CD14-positive monocyte (primary cell): ENCODE results near the gene EXOC4. TPM values are rescaled to one million over a fixed set of nuclear protein-coding genes. Genes with fewer than 3 reads are reported as not detected.

ENCODE experiments used
- DNase-seq, 3 donors: peaks; one replicate each; pipeline ENCODE4 v3.0.0-alpha.2; 2011 to 2022
- H2AFZ ChIP-seq: 2 replicates; pipeline ENCODE4 v1.6.0; 2012; ENCODE audit warnings: mild to moderate bottlenecking, low read depth, low read length, inconsistent platforms; ENCODE audit not compliant: insufficient read depth, poor library complexity, severe bottlenecking
- H3K27ac ChIP-seq, 2 donors: 1 replicate in 1 of 2; 2 replicates in 1 of 2; pipeline ENCODE4 v1.5.1; 2012 to 2013; ENCODE audit warnings: low read length in 2 of 2, control low read depth in 1 of 2, inconsistent platforms in 1 of 2, low read depth in 1 of 2, mild to moderate bottlenecking in 1 of 2
- H3K27me3 ChIP-seq, 2 donors: one replicate each; pipeline versions ENCODE4 v1.6.0 to v1.6.1; 2011 to 2013; ENCODE audit warnings: low read length in 2 of 2; ENCODE audit not compliant: control insufficient read depth in 2 of 2, insufficient read depth in 2 of 2
- H3K36me3 ChIP-seq, 2 donors: replicated peaks in 1 of 2; 1 replicate in 1 of 2; 2 replicates in 1 of 2; pipeline versions ENCODE4 v1.5.1 to v1.6.1; 2012 to 2013; ENCODE audit warnings: low read length in 2 of 2, control low read depth in 1 of 2, inconsistent platforms in 1 of 2, mild to moderate bottlenecking in 1 of 2; ENCODE audit not compliant: insufficient read depth in 2 of 2, control insufficient read depth in 1 of 2
- H3K4me1 ChIP-seq, 2 donors: 1 replicate in 1 of 2; 2 replicates in 1 of 2; pipeline versions ENCODE4 v1.5.1 to v1.6.1; 2012 to 2013; ENCODE audit warnings: low read length in 2 of 2, control low read depth in 1 of 2, inconsistent platforms in 1 of 2, mild to moderate bottlenecking in 1 of 2, moderate library complexity in 1 of 2; ENCODE audit not compliant: insufficient read depth in 2 of 2, control insufficient read depth in 1 of 2
- H3K4me2 ChIP-seq: replicated peaks from 2 replicates; pipeline ENCODE3; 2012; ENCODE audit warnings: low read length, moderate library complexity, mild to moderate bottlenecking; ENCODE audit not compliant: poor library complexity, severe bottlenecking; ENCODE audit errors: extremely low read depth
- H3K4me3 ChIP-seq, 3 experiments: fragments of 200-600 bp in 1 of 3; sonication (generic) in 1 of 3; replicated peaks in 1 of 3; 1 replicate in 2 of 3; 2 replicates in 1 of 3; pipeline ENCODE4 v1.5.1; 2011 to 2013; ENCODE audit warnings: low read length in 3 of 3, mild to moderate bottlenecking in 3 of 3, control low read depth in 2 of 3, low read depth in 2 of 3, inconsistent platforms in 1 of 3, moderate library complexity in 1 of 3
- H3K79me2 ChIP-seq: 2 replicates; pipeline ENCODE4 v1.6.0; 2012; ENCODE audit warnings: mild to moderate bottlenecking, control low read depth, inconsistent platforms, low read length, moderate library complexity; ENCODE audit not compliant: insufficient read depth
- H3K9ac ChIP-seq: 2 replicates; pipeline ENCODE4 v1.6.0; 2017; ENCODE audit warnings: low read length, mild to moderate bottlenecking; ENCODE audit not compliant: insufficient read depth, poor library complexity, severe bottlenecking
- H3K9me3 ChIP-seq, 2 donors: replicated peaks in 1 of 2; 1 replicate in 1 of 2; 2 replicates in 1 of 2; pipeline versions ENCODE4 v1.5.1 to v1.6.1; 2012 to 2013; ENCODE audit warnings: low read length in 2 of 2, control low read depth in 1 of 2; ENCODE audit not compliant: control insufficient read depth in 1 of 2, insufficient read depth in 1 of 2
- H4K20me1 ChIP-seq: 2 replicates; pipeline ENCODE4 v1.6.0; 2012; ENCODE audit warnings: mild to moderate bottlenecking, low read length, control low read depth, moderate library complexity; ENCODE audit not compliant: insufficient read depth
- H3K27ac Mint-ChIP-seq, 7 donors: one replicate each; pipeline ENCODE4 v1.8.0; 2020; ENCODE audit warnings: mild to moderate bottlenecking in 7 of 7, mixed read lengths in 7 of 7, moderate library complexity in 6 of 7, inconsistent platforms in 2 of 7
- H3K27me3 Mint-ChIP-seq, 3 donors: one replicate each; pipeline ENCODE4 v1.8.0; 2021 to 2022; ENCODE audit warnings: low read depth in 3 of 3, mild to moderate bottlenecking in 3 of 3, mixed read lengths in 3 of 3, moderate library complexity in 3 of 3, inconsistent platforms in 1 of 3
- H3K36me3 Mint-ChIP-seq, 2 donors: one replicate each; pipeline ENCODE4 v1.8.0; 2020; ENCODE audit warnings: mixed read lengths in 2 of 2, inconsistent platforms in 1 of 2, mild to moderate bottlenecking in 1 of 2
- H3K4me1 Mint-ChIP-seq: one replicate; pipeline ENCODE4 v1.8.0; 2020; ENCODE audit warnings: mild to moderate bottlenecking, mixed read lengths
- H3K4me3 Mint-ChIP-seq, 2 donors: one replicate each; pipeline ENCODE4 v1.8.0; 2020; ENCODE audit warnings: mild to moderate bottlenecking in 2 of 2, mixed read lengths in 2 of 2, moderate library complexity in 1 of 2
- H3K9me3 Mint-ChIP-seq, 7 donors: one replicate each; pipeline ENCODE4 v1.8.0; 2020 to 2022; ENCODE audit warnings: mixed read lengths in 7 of 7, mild to moderate bottlenecking in 6 of 7, moderate library complexity in 6 of 7, inconsistent platforms in 2 of 7
- CTCF ChIP-seq: fragments of 200-600 bp; IDR thresholded peaks from one replicate; pipeline ENCODE4 v1.8.0; 2022; ENCODE audit warnings: antibody characterized with exemption, mild to moderate bottlenecking
- WGBS: methylation state at CpG from one replicate; pipeline ENCODE4 v1.1.5; 2013; ENCODE audit warnings: missing lambda C conversion rate; ENCODE audit not compliant: insufficient coverage; 5-methylcytosine and 5-hydroxymethylcytosine counted together
- intact Hi-C, 2 donors: fragments of 100-400 bp; cut with micrococcal nuclease; formaldehyde crosslinking; loops; one replicate each; pipeline versions ENCODE4 v1.15.0 to v1.15.1; 2023
- polyA plus RNA-seq, 3 donors: library from polyadenylated mRNA; depleted of rRNA in 1 of 3; unstranded in 2 of 3; stranded (reverse) in 1 of 3; fragments of 300-500 nt in 2 of 3; fragments of >200 nt in 1 of 3; fragmentation: Illumina TruSeq in 2 of 3; gene quantifications; 1 replicate in 2 of 3; 2 replicates in 1 of 3; pipeline ENCODE4 v1.2.3, GENCODE V29; 2012 to 2021

Gene EXOC4
- polyA plus RNA-seq, 3 donors: 20.6 to 22.3 (median 22.3) TPM

- TF ChIP-seq CTCF: no peak
- Histone ChIP-seq H3K9me3 (no peaks in the 10 kb centered on the region), H3K27me3 (no peaks in the 10 kb centered on the region), H2AFZ (no peak overlapping the region), H3K79me2 (no peaks in the 10 kb centered on the region), H3K9ac (no peak overlapping the region), H3K4me1 (no peaks in the 10 kb centered on the region), H4K20me1 (no peaks in the 10 kb centered on the region), H3K4me3 (no peak overlapping the region), H3K36me3 (no peaks in the 10 kb centered on the region), H3K27ac (no peak overlapping the region), H3K4me2 (no peak overlapping the region)
- Mint-ChIP-seq H3K9me3 (peaks cover 0 to 5% (median 2%) of the 10 kb centered on the region in 7 donors), H3K4me1 (no peaks in the 10 kb centered on the region), H3K27me3 (peaks cover 0 to 1% (median 0%) of the 10 kb centered on the region in 3 donors), H3K27ac (no peak overlapping the region), H3K36me3 (peaks cover 0 to 3% of the 10 kb centered on the region in 2 donors), H3K4me3 (no peak overlapping the region)
- DNase-seq: no peak
- no CpG with 5 or more reads among the region's 1 CpG for WGBS
- intact Hi-C loops: no loop called here
Measured at GRCh38 chr7:133985300-133985699, 732.4 kb downstream of the EXOC4 start.

- no peak for DNase-seq
- Histone ChIP-seq H3K4me3 (no peak overlapping the region), H3K9ac (no peak overlapping the region), H3K36me3 (no peaks in the 10 kb centered on the region), H3K4me1 (no peaks in the 10 kb centered on the region), H4K20me1 (no peaks in the 10 kb centered on the region), H2AFZ (no peak overlapping the region), H3K79me2 (no peaks in the 10 kb centered on the region), H3K9me3 (no peaks in the 10 kb centered on the region), H3K27ac (no peak overlapping the region), H3K27me3 (no peaks in the 10 kb centered on the region), H3K4me2 (no peak overlapping the region)
- TF ChIP-seq CTCF: no peak
- Mint-ChIP-seq H3K9me3 (peaks cover 0 to 2% (median 0%) of the 10 kb centered on the region in 7 donors), H3K27ac (no peak overlapping the region), H3K4me3 (no peak overlapping the region), H3K36me3 (no peaks in the 10 kb centered on the region), H3K27me3 (peaks cover 0 to 1% (median 0%) of the 10 kb centered on the region in 3 donors), H3K4me1 (no peaks in the 10 kb centered on the region)
- intact Hi-C loops: no loop called here
- no CpG with 5 or more reads among the region's 2 CpGs for WGBS
Measured at GRCh38 chr7:133987582-133987981, 734.7 kb downstream of the EXOC4 start.
